GM21526 (cell line): ENCODE results near the gene KRT77.
"Not testable (repeated sequence)": the region's sequence is repeated elsewhere in the genome, so short reads cannot be mapped to it uniquely, and the experiment has no call there.

ENCODE experiments used
- ATAC-seq: cut with Tn5 transposase; IDR thresholded peaks from one replicate; pipeline ENCODE4 v1.9.1; 2021; ENCODE audit warnings: moderate library complexity; ENCODE audit not compliant: unreplicated experiment, low FRiP score

The KRT77 gene

GRCh38 chr12:52679875-52680274, 23.4 kb downstream of the KRT77 start:
- no peak for ATAC-seq

- no peak for ATAC-seq
Measured at GRCh38 chr12:52677671-52678070, 25.7 kb downstream of the KRT77 start.

- no peak for ATAC-seq
Measured at GRCh38 chr12:52677126-52677525, 26.2 kb downstream of the KRT77 start.

GRCh38 chr12:52676163-52676562, 27.2 kb downstream of the KRT77 start:
- ATAC-seq, result no peak

GRCh38 chr12:52675301-52675701, 28.0 kb downstream of the KRT77 start:
- ATAC-seq, result no peak

- ATAC-seq, result no peak
Measured at GRCh38 chr12:52674433-52674775, 28.9 kb downstream of the KRT77 start.

GRCh38 chr12:52673713-52674432, 29.5 kb downstream of the KRT77 start:
- ATAC-seq, result no peak

- no peak for ATAC-seq
Measured at GRCh38 chr12:52673217-52673616, 30.1 kb downstream of the KRT77 start.

- no peak for ATAC-seq
Measured at GRCh38 chr12:52672321-52672933, 30.9 kb downstream of the KRT77 start.

- ATAC-seq, result no peak
Measured at GRCh38 chr12:52670961-52671360, 32.4 kb downstream of the KRT77 start.

GRCh38 chr12:52670506-52670905, 32.8 kb downstream of the KRT77 start:
- no peak for ATAC-seq

GRCh38 chr12:52669941-52670340, 33.4 kb downstream of the KRT77 start:
- ATAC-seq, result not testable (repeated sequence)

GRCh38 chr12:52669426-52669825, 33.9 kb downstream of the KRT77 start:
- ATAC-seq, result no peak

GRCh38 chr12:52667931-52668330, 35.4 kb downstream of the KRT77 start:
- ATAC-seq, result no peak

GRCh38 chr12:52667509-52667908, 35.8 kb downstream of the KRT77 start:
- ATAC-seq, result no peak

GRCh38 chr12:52666471-52666870, 36.9 kb downstream of the KRT77 start:
- ATAC-seq, result no peak

GRCh38 chr12:52663420-52663819, 39.9 kb downstream of the KRT77 start:
- no peak for ATAC-seq

- no peak for ATAC-seq
Measured at GRCh38 chr12:52662918-52663229, 40.5 kb downstream of the KRT77 start.

- ATAC-seq, result no peak
Measured at GRCh38 chr12:52662093-52662917, 41.0 kb downstream of the KRT77 start.

- no peak for ATAC-seq
Measured at GRCh38 chr12:52661668-52662067, 41.7 kb downstream of the KRT77 start.

- ATAC-seq, result no peak
Measured at GRCh38 chr12:52660934-52661499, 42.3 kb downstream of the KRT77 start.
